ENCODE data around the gene PDZD2. TPM values are rescaled to one million over a fixed set of nuclear protein-coding genes. Genes with fewer than 3 reads are reported as not detected.

Gene PDZD2
- total RNA-seq, 1 donor from 2014 or later: 23.3 TPM

DNA sequence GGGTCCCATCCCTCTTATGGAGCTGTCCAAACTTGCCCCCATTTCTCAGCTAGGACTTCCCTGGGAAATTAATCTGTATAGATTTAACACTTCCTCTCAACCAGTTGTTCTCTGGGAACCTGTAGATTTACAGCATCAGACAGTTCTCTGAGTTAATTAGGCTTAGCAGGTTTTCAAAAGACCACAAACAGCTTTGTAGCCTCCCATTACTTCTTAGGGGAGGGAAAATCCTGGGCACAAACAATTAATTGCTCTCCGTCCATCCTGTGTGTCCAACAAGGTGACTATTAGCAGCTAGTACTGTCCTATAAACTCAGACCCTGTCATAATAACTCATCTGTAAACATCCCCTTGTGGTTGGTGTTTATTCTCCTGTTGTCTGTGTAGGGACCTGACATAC lies 337.2 kb downstream of the PDZD2 start:
- H3K27ac Mint-ChIP-seq (ENCODE audit: unreplicated experiment): no peak overlapping the region
- no peaks in the 10 kb centered on the region for H3K4me1 Mint-ChIP-seq (ENCODE audit: low read depth, unreplicated experiment)
- H3K36me3 Mint-ChIP-seq (ENCODE audit: unreplicated experiment): no peaks in the 10 kb centered on the region
- TF ChIP-seq, protein P1, sequence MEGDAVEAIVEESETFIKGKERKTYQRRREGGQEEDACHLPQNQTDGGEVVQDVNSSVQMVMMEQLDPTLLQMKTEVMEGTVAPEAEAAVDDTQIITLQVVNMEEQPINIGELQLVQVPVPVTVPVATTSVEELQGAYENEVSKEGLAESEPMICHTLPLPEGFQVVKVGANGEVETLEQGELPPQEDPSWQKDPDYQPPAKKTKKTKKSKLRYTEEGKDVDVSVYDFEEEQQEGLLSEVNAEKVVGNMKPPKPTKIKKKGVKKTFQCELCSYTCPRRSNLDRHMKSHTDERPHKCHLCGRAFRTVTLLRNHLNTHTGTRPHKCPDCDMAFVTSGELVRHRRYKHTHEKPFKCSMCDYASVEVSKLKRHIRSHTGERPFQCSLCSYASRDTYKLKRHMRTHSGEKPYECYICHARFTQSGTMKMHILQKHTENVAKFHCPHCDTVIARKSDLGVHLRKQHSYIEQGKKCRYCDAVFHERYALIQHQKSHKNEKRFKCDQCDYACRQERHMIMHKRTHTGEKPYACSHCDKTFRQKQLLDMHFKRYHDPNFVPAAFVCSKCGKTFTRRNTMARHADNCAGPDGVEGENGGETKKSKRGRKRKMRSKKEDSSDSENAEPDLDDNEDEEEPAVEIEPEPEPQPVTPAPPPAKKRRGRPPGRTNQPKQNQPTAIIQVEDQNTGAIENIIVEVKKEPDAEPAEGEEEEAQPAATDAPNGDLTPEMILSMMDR (IDR thresholded peaks at IDR 0.05; ENCODE audit: partially characterized antibody, unreplicated experiment): no peak
- no peaks in the 10 kb centered on the region for H3K9me3 Mint-ChIP-seq (ENCODE audit: unreplicated experiment)
- H3K27me3 Mint-ChIP-seq (ENCODE audit: unreplicated experiment): peaks cover 2% of the 10 kb centered on the region
- no peak for DNase-seq
- H3K4me3 Mint-ChIP-seq (ENCODE audit: unreplicated experiment): no peak overlapping the region

DNA sequence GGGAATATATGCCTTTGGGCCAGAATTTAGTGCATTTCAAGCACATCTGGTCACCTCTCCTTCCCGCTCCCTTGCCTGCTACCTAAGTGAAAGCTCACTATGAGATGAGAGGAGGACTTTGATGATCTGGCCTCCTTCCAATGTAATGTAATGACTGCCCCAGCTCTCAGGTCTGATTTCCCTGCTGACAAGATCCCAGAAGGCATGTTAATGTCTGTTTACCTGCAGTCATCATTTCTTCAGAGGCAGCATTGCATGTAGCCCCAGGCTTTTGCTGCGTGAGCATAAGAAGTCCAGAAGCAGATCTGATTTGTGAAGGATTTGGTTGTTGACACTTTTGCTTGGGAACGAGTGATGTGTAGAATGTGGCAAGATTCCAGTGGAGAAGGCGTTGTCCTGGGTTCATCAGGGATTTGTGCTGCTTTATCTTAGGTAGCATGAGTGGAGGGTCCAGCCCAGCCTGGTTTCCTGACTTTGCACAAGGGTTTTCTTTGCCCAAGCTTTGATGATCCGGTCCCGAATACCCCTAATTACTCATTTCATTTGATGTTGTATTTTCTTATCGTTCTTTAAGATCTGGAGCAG lies 342.5 kb downstream of the PDZD2 start:
- TF ChIP-seq, protein P1 (IDR thresholded peaks at IDR 0.05; ENCODE audit: partially characterized antibody, unreplicated experiment): no peak
- no peak overlapping the region for H3K4me3 Mint-ChIP-seq (ENCODE audit: unreplicated experiment)
- no peaks in the 10 kb centered on the region for H3K9me3 Mint-ChIP-seq (ENCODE audit: unreplicated experiment)
- no peak for DNase-seq
- no peak overlapping the region for H3K27ac Mint-ChIP-seq (ENCODE audit: unreplicated experiment)
- H3K36me3 Mint-ChIP-seq (ENCODE audit: unreplicated experiment): peaks cover 7% of the 10 kb centered on the region
- H3K27me3 Mint-ChIP-seq (ENCODE audit: unreplicated experiment): peaks cover 3% of the 10 kb centered on the region
- H3K4me1 Mint-ChIP-seq (ENCODE audit: low read depth, unreplicated experiment): peaks cover 2% of the 10 kb centered on the region

DNA sequence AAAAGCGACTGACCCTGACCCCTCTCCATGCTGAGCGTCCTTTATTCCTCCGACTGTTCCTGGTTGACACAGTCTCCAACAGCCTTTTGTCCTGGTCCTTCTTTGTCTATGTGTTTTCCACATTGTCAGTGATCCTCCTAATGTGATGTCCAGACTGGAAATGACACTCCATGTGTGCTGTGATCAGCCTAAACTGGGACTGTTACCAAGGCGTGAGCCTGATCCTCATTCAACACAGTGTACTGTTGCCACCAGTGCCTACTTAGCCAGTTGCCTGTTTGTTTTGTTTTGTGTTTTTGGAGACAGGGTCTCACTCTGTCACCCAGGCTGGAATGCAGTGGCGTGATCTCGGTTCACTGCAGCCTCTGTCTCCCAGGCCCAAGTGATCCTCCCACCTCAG lies 343.1 kb downstream of the PDZD2 start:
- Mint-ChIP-seq H3K4me1 (ENCODE audit: low read depth, unreplicated experiment) (peaks cover 2% of the 10 kb centered on the region), H3K9me3 (ENCODE audit: unreplicated experiment) (no peaks in the 10 kb centered on the region), H3K36me3 (ENCODE audit: unreplicated experiment) (peaks cover 7% of the 10 kb centered on the region), H3K27ac (ENCODE audit: unreplicated experiment) (no peak overlapping the region), H3K27me3 (ENCODE audit: unreplicated experiment) (peaks cover 3% of the 10 kb centered on the region), H3K4me3 (ENCODE audit: unreplicated experiment) (no peak overlapping the region)
- DNase-seq: no peak
- TF ChIP-seq, protein P1 (IDR thresholded peaks at IDR 0.05; ENCODE audit: partially characterized antibody, unreplicated experiment): no peak

DNA sequence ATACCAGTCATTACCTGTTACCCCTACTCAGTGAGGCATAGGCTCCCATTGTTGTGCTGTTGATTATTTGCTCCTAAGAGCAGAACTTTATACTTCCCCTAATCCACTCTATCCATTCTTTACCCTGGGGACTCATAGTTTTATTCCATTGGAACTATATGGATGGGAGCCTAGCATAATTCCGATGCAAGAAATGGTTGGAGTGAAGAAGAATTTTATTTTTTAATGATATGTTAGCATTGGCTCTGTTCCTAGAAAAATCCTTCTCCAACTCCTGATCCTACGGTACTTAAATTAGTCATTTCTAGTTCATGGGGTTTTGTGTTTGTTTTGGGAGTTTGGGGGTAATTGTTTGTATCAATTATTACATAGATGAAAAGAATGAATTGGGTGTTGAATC lies 343.7 kb downstream of the PDZD2 start:
- Mint-ChIP-seq H3K36me3 (ENCODE audit: unreplicated experiment) (peaks cover 7% of the 10 kb centered on the region), H3K27me3 (ENCODE audit: unreplicated experiment) (peaks cover 2% of the 10 kb centered on the region), H3K4me3 (ENCODE audit: unreplicated experiment) (no peak overlapping the region), H3K27ac (ENCODE audit: unreplicated experiment) (no peak overlapping the region), H3K9me3 (ENCODE audit: unreplicated experiment) (no peaks in the 10 kb centered on the region), H3K4me1 (ENCODE audit: low read depth, unreplicated experiment) (peaks cover 2% of the 10 kb centered on the region)
- TF ChIP-seq, protein P1 (IDR thresholded peaks at IDR 0.05; ENCODE audit: partially characterized antibody, unreplicated experiment): no peak
- DNase-seq: no peak

DNA sequence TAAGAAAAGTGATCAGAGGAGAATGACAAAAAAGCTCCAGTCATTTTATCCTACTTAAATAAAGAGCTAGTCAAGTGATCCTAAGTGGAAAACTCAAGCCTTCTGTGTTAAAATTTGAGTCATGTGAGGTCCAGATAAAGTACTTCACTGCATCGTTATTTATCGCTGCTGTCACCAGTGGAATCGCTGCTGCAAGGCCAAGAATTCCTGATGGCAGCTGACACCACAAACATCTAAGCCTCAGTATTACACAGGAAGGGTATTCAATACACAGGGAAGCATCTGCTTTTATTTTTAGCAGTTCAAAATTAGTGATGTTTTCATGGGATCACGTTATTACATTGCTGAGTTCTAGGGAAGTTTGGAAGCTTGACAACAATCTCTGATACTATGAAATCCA lies 344.9 kb downstream of the PDZD2 start:
- peaks cover 2% of the 10 kb centered on the region for H3K27me3 Mint-ChIP-seq (ENCODE audit: unreplicated experiment)
- TF ChIP-seq, protein P1 (IDR thresholded peaks at IDR 0.05; ENCODE audit: partially characterized antibody, unreplicated experiment): no peak
- no peak overlapping the region for H3K27ac Mint-ChIP-seq (ENCODE audit: unreplicated experiment)
- peaks cover 12% of the 10 kb centered on the region for H3K36me3 Mint-ChIP-seq (ENCODE audit: unreplicated experiment)
- H3K9me3 Mint-ChIP-seq (ENCODE audit: unreplicated experiment): no peaks in the 10 kb centered on the region
- no peak for DNase-seq
- peaks cover 2% of the 10 kb centered on the region for H3K4me1 Mint-ChIP-seq (ENCODE audit: low read depth, unreplicated experiment)
- no peak overlapping the region for H3K4me3 Mint-ChIP-seq (ENCODE audit: unreplicated experiment)

Data from glutamatergic neuron (in vitro differentiated cells).